ENCODE results near the gene PHACTR2. TPM values are rescaled to one million over a fixed set of nuclear protein-coding genes. Genes with fewer than 3 reads are reported as not detected.
"Not testable (repeated sequence)": the region's sequence is repeated elsewhere in the genome, so short reads cannot be mapped to it uniquely, and the experiment has no call there.

The PHACTR2 gene
- total RNA-seq, 1 donor from 2014 or later, result 142 TPM

- no peak for DNase-seq
- H3K9me3 ChIP-seq, result no peaks in the 10 kb centered on the region
- TF ChIP-seq CTCF (IDR thresholded peaks at IDR 0.05), result no peak
- no peak overlapping the region for H3K4me3 ChIP-seq
- no peaks in the 10 kb centered on the region for H3K27me3 ChIP-seq
- no peak overlapping the region for H3K27ac ChIP-seq
- intact Hi-C loops (cut with DNase I), result no loop called here
- peaks cover 35% of the 10 kb centered on the region for H3K4me1 ChIP-seq
- H3K36me3 ChIP-seq, result no peaks in the 10 kb centered on the region
- ATAC-seq, result no peak
These were observed 54.0 kb downstream of the PHACTR2 start for GRCh38 chr6:143731789-143732188.

- ATAC-seq (peak; percentile 24), DNase-seq (no peak)
- Histone ChIP-seq H3K9me3 (no peaks in the 10 kb centered on the region), H3K4me3 (no peak overlapping the region), H3K27ac (no peak overlapping the region), H3K4me1 (peaks cover 35% of the 10 kb centered on the region), H3K36me3 (no peaks in the 10 kb centered on the region), H3K27me3 (no peaks in the 10 kb centered on the region)
- intact Hi-C loops (cut with DNase I), result no loop called here
- TF ChIP-seq CTCF (IDR thresholded peaks at IDR 0.05), result no peak
These were observed 54.8 kb downstream of the PHACTR2 start for GRCh38 chr6:143732536-143732935.

GRCh38 chr6:143733510-143733909 is 55.7 kb downstream of the PHACTR2 start:
- DNase-seq (no peak), ATAC-seq (peak; percentile 50)
- Histone ChIP-seq H3K27ac (no peak overlapping the region), H3K4me1 (peaks cover 35% of the 10 kb centered on the region), H3K36me3 (no peaks in the 10 kb centered on the region), H3K4me3 (no peak overlapping the region), H3K27me3 (no peaks in the 10 kb centered on the region), H3K9me3 (no peaks in the 10 kb centered on the region)
- no peak for TF ChIP-seq CTCF (IDR thresholded peaks at IDR 0.05)
- intact Hi-C loops (cut with DNase I), result no loop called here

- intact Hi-C loops (cut with DNase I), result no loop called here
- Histone ChIP-seq H3K4me3 (no peak overlapping the region), H3K36me3 (no peaks in the 10 kb centered on the region), H3K4me1 (peaks cover 35% of the 10 kb centered on the region), H3K27ac (no peak overlapping the region), H3K27me3 (no peaks in the 10 kb centered on the region), H3K9me3 (no peaks in the 10 kb centered on the region)
- ATAC-seq, result peak; percentile 61
- TF ChIP-seq CTCF (IDR thresholded peaks at IDR 0.05), result no peak
- no peak for DNase-seq
These were observed 56.9 kb downstream of the PHACTR2 start for GRCh38 chr6:143734641-143735063.

- H3K36me3 ChIP-seq; H3K4me3 ChIP-seq; H3K9me3 ChIP-seq; H3K27me3 ChIP-seq; ATAC-seq; intact Hi-C loops (cut with DNase I); H3K27ac ChIP-seq; DNase-seq: not testable (repeated sequence)
- H3K4me1 ChIP-seq, result peaks cover 36% of the 10 kb centered on the region
These were observed 60.4 kb downstream of the PHACTR2 start for GRCh38 chr6:143738072-143738690.

- H3K27me3 ChIP-seq, result no peaks in the 10 kb centered on the region
- no peaks in the 10 kb centered on the region for H3K9me3 ChIP-seq
- no peaks in the 10 kb centered on the region for H3K36me3 ChIP-seq
- no peak overlapping the region for H3K27ac ChIP-seq
- H3K4me1 ChIP-seq, result peaks cover 37% of the 10 kb centered on the region
- DNase-seq (no peak), ATAC-seq (no peak)
- intact Hi-C loops (cut with DNase I), result no loop called here
- no peak overlapping the region for H3K4me3 ChIP-seq
- TF ChIP-seq CTCF (IDR thresholded peaks at IDR 0.05), result no peak
These were observed 61.6 kb downstream of the PHACTR2 start for GRCh38 chr6:143739341-143739851.
